ENCODE results near the gene CNTN4.

CNTN4 gene

DNA sequence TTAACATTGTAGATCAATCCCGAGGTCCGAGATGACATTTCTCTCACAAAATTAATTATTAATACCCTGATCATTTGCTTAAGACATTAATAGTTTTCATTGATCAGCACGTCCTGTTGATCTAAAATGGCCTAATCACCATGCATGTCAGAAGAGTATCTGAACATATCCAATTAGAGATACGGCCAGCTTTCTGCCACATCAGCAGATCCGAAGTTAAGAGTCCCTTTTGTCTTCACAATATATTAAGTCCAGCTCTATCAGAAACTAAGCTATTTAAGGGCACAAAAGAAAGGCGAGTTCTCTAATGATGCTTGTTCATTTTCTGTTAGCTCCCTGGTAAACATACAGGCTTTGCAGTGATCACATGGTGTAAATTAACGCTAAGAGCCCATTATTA lies 470.3 kb downstream of the CNTN4 start:
- H3K4me3 ChIP-seq (ENCODE audit: low read depth, low read length): no peak overlapping the region
- no peak for DNase-seq (ENCODE audit: low read depth)
- TF ChIP-seq, protein P1, sequence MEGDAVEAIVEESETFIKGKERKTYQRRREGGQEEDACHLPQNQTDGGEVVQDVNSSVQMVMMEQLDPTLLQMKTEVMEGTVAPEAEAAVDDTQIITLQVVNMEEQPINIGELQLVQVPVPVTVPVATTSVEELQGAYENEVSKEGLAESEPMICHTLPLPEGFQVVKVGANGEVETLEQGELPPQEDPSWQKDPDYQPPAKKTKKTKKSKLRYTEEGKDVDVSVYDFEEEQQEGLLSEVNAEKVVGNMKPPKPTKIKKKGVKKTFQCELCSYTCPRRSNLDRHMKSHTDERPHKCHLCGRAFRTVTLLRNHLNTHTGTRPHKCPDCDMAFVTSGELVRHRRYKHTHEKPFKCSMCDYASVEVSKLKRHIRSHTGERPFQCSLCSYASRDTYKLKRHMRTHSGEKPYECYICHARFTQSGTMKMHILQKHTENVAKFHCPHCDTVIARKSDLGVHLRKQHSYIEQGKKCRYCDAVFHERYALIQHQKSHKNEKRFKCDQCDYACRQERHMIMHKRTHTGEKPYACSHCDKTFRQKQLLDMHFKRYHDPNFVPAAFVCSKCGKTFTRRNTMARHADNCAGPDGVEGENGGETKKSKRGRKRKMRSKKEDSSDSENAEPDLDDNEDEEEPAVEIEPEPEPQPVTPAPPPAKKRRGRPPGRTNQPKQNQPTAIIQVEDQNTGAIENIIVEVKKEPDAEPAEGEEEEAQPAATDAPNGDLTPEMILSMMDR (IDR thresholded peaks at IDR 0.05; ENCODE audit: insufficient read depth, low read depth, low read length, missing control alignments): no peak

DNA sequence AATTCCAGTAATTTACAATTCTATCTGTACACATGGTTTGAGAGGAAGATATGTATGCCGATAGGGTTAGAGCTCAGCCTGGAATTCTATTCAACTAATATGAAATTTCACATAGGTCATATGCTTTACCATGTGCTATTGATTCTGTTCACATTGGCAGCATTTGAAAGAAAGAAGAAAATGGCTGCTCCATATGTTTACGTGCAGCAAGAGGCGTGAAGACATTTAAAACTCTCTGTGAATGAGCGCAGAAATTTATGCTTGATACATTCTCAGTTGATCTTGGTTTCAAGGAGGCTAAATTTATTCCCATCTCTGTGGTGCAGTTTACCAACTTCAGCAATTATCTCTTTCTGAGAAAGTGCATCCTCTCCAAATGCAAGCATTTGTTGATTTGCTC lies 478.9 kb downstream of the CNTN4 start:
- H3K4me3 ChIP-seq (ENCODE audit: low read depth, low read length): no peak overlapping the region
- DNase-seq (ENCODE audit: low read depth): no peak
- TF ChIP-seq, protein P1 (IDR thresholded peaks at IDR 0.05; ENCODE audit: insufficient read depth, low read depth, low read length, missing control alignments): no peak

DNA sequence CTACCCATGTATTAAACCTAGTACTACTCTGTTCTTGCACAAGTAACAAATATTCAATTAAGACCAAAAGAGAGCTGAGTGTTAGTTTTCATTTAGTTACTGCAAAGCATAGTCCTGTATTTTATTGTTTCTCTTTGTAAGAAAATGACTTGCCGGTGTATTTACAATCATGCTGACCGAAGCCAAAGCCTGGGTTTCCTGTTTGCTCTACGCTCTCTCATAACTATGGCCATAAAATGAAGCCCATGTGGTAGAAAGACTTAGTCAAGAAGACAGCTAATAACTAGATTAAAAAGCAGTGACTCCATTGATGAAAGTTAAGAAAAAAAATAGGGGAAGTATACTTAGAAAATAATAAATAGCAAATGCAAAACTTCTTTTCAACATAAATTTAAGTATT lies 479.9 kb downstream of the CNTN4 start:
- DNase-seq (ENCODE audit: low read depth): peak; percentile 18
- TF ChIP-seq, protein P1 (IDR thresholded peaks at IDR 0.05; ENCODE audit: insufficient read depth, low read depth, low read length, missing control alignments): no peak
- H3K4me3 ChIP-seq (ENCODE audit: low read depth, low read length): no peak overlapping the region

DNA sequence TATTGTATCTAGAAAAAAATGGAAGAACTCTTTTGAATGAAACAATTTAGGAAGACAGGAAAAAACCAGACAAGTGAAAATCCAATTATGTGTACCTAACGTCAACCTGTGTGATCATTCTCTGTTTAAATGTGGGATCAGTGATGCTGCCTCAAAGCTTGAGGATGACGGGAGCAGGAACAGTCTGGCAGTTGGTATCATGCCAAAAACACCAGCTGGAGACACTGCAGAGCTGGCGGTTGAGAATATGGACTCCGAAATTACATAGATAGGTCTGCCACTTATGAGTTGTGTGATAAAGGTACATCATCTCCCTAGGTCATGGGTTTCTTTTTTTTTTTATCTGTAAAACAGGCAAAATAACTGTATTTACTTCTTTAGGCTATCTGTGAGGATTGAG lies 480.5 kb downstream of the CNTN4 start:
- no peak for DNase-seq (ENCODE audit: low read depth)
- TF ChIP-seq, protein P1 (IDR thresholded peaks at IDR 0.05; ENCODE audit: insufficient read depth, low read depth, low read length, missing control alignments): no peak
- H3K4me3 ChIP-seq (ENCODE audit: low read depth, low read length): no peak overlapping the region

DNA sequence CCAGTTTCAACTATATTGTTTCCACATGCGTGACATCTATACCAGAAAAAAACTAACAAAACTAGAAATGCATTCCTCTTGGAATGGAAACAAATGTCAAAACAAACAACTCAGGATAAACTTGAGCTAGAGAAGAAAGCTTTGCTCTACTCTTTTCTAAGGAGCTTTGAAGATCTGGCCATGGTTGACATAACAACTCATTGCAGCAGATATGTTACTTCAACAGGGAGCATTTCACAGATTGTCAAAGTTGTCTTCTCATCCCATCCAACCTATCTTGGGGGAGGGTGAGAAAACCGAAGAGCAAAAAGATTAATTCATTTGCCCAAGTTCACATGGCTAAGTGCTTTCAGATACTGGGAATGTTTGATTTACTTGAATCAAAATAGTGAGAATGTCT lies 484.4 kb downstream of the CNTN4 start:
- no peak overlapping the region for H3K4me3 ChIP-seq (ENCODE audit: low read depth, low read length)
- TF ChIP-seq, protein P1 (IDR thresholded peaks at IDR 0.05; ENCODE audit: insufficient read depth, low read depth, low read length, missing control alignments): no peak
- DNase-seq (ENCODE audit: low read depth): no peak

DNA sequence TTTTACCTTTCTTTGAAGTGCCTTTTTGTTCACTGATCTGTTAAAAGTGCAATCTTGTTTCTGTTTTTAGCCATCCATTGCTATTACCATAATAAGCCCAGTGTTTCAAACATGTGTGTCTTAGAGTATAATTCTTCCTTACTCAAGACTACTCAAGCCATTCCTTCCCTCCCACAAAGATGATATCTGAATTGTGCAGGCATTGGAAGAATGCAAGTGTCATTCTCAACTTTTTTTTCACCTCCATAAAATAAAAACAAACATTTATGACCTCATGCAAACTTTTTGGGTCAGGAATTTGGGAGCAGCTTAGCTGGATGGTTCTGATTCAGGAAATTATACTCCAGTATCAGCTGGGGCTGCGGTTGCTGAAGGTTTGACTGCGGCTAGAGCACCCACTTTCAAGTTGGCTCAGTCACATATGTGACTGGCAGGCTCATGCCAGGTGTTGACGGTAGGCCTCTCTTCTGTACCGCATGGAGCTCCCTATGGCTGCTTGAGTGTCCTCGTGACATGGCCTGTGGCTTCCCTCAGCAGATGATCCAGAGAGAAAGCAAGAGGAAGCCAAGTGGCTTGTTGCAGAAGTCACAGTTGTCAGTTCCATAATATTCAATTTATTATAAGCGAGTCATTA lies 490.8 kb downstream of the CNTN4 start:
- H3K4me3 ChIP-seq (ENCODE audit: low read depth, low read length): no peak overlapping the region
- peak; percentile 47 for DNase-seq (ENCODE audit: low read depth)

More for the DNA sequence above, 490.8 kb downstream of the CNTN4 start:
- TF ChIP-seq, protein P1 (IDR thresholded peaks at IDR 0.05; ENCODE audit: insufficient read depth, low read depth, low read length, missing control alignments): no peak
